Iris pigment epithelial cell (primary cell): ENCODE results near the gene ATG2A.

ENCODE experiments used
- DNase-seq: peaks from one replicate; pipeline ENCODE4 v3.0.0-alpha.2; 2011; ENCODE audit warnings: low read depth

ATG2A gene

DNA sequence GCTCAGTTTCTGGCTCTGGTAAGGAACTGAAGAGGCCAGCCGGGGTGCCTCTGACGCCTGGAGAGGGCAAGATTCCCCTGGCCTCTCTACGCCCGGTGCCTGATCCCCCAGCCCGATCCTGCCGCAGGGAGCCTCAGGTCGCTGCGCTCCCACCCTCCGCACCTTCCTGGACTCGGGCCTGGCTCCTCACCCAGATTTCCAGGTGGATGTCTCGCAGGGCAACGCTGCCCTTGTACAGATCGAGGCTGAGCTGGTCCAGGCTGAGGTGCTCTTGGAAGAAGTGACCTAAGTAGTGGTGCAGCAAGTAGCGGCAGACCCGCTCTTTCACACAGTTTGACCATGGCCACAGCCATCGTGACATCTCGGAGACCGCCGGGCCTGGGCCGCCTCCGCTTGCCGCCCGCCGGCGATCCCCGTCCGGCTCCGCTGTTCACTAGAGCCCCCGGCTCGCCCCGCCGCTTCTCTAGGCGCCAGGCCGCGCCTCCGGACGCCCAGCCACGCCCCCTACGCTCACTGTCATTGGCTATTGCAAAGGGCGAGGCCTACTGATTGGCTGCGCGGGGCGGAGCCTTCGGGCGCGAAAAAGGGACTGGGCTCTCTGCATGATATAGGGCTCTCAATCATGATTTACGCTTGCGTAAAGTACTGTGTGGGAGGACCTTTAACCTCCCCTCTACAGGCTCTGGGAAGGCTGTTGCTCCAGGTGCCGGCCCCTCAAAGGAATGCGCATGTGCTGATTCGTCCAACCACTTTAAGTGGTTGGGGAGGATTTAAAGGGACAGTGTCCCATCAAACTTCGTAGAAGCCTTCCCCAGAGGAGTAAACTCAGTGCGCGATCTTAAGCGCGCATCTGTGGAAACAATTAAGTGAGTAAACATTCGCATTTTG is at the start of gene ATG2A:
ATG2A (minus strand) TSS at position 435 of the 888 bp plus-strand sequence; CDS start at position 361, 74 bp downstream.
- DNase-seq: peak; percentile 100

DNA sequence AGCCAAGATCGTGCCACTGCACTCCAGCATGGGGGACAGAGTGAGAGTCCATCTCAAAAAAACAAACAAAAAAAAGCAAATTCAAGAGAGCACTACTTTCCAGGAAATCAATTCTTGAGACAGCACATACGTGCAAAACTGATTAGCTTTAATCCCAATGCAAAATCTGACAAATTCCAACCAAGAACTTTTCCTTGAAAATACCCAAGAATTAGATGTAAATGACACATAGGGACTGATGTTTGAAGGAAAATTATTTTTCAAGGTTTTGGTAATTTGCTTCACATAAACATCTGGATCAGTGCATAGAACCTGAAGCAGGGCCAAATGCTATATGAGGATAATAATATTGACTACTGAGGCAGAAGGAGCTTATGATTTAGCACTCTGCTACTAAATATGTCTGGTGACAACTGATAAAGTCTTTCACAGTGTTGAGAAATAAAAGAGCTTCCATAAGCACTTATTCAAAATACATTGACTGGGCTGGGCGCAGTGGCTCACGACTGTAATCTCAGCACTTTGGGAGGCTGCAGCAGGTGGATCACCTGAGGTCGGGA is 46.1 kb upstream of the ATG2A start:
- no peak for DNase-seq

DNA sequence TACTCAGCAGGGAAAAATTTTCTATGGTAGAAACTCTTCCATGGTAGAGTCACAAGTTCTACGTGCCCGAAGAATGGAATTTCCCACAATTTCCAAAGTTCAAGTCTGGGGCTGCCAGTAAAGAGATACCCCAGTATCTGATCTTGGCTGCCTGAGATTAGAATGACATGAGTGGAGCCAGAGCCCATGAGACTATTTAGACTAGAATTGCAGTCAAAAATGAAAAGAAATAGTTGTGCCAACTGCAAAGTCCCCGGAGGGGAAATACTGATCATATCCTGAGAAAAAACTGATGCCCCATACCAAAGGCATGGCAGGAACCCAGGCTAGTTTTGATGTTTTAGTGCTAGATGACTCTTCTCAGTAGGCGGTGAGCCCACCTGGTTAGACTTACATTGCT is 43.7 kb upstream of the ATG2A start:
- DNase-seq: no peak

DNA sequence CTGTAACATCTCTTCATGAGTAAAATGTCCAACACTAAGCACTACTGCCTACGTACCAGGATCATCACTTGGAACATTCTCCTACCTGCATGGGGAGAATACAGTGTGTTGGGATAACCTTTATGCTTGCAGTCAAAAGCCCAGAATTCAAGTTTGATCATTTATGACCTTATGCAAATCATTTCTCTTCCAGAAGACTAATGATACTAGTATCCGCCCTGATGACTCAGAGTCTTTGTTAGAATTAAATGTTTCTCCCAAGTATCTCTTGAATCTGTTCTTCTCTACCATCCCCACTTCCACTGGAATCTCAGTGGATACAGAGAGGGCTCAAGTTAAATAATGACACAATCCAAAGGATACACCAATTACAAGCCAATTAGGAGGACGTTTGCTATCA is 42.5 kb upstream of the ATG2A start:
- DNase-seq: no peak

DNA sequence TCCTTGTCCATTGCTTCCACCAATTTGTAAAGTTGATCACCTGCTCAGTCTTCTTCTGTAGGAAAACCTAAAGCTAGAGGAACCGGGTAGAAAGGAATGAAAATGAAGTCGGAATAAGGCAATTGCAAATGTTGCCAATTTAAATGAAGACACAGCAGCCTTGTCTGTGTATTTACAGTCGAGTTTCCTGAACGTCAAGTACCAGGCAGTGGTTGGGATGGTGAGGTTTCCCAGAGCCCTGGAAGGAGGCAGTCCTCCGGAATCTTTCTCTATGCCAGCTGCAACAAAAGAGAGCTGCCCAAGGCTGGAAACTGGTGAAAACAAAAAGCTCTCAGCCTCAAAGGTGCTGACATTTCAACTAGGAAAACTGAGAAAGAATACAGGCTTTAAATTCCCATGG is 37.2 kb upstream of the ATG2A start:
- DNase-seq: no peak

DNA sequence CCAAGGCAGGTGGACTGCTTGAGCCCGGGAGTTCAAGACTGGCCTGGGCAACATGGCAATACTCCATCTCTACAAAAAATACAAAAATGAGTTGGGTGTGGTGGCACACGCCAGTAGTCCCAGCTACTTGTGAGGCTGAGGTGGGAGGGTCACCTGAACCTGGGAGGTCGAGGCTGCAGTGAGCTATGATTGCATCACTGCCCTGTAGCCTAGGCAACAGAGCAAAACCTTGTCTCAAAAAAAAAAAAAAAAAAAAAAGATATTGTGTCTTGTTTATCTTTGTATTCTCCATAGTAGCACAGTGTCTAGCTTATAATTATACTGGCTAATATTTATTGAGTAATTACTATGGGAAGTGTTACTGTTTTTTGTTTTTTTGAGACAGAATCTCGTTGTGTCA is 34.5 kb upstream of the ATG2A start:
- DNase-seq: no peak

DNA sequence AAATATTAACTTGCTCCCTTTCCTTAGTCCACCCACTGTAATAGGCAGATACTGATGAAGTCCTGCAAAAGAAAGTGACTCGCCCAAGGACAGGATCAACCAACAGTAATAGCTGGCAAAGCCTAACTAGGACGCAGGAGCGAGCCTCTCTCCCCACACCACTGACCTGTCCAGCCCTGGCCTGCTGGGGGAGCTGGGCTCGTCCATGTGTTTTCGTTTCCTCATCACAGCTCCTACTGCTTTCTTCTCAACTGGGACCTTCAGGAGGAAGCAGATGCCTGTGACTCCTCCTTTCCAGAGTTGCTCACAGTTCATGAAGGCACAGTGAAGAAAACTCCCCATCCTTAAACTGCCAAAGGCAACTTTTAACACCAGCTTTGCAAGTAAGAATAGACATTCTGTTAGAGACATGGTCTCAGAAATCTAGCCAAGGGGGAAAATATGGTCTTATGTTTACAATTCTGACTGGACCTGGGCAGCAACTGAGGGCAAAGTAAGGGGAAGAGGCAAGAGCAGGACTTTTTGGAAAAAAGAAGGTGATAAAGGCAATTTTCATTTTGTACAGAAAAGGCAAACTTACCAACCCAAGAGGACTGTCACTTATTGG is 30.3 kb upstream of the ATG2A start:
- DNase-seq: peak; percentile 15

DNA sequence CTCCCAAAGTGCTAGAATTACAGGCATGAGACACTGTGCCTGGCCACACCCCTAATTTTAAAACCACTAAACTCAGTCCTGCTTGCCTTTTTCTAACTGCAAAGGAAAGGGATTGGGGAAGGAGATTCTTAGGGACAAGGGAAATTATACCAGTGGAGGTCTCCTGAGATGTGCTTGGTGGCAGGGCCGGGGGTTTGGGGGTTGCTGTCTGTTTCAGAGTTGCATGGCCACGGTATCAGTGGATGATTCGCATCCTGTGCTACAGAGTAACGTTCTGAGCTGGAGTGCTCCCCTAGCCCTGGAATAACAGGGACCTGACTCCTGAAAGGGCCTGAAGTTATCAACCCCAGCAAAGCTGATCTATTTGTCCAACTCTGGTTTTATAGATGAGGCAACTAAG is 19.5 kb upstream of the ATG2A start:
- DNase-seq: no peak

DNA sequence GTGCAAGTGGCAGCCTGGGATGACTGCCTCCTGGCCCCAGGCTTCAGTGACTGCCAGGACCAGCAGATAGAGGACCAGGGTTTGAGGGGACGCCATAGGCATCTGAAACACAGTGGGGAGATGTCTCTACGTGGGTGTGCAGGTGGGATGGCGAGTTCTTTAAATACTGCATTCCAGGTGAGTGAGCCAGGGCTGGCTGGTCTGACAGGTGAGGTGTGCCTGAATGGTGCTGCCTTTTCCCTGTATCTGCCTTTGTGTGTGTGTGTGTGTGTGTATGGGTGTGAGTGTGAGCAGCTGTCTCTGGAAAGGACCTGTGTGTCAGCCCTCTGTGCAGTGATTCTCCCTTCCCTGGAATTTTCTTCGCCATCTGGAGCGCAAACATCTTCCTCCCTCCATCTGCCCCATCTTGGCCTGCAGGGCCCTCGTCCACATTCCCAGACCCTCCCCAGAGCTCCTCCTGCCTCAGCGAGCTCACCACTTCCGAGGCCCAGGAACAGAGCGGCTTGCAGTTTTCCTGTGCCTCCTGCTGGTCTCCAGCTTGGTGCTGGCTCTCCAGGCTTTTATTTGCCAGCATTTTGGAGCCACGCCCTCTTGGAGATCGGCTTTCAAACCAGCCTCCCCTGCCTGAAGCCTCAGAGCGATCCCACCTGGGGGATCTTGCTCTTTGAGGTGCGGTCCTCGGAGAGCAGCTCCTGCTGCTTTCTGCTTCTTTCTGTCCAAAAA is 18.5 kb upstream of the ATG2A start, which contains the start of gene GPHA2:
GPHA2 (minus strand) TSS at position 535 of the 723 bp plus-strand sequence; CDS start at position 102, 433 bp downstream.
- peak; percentile 16 for DNase-seq

DNA sequence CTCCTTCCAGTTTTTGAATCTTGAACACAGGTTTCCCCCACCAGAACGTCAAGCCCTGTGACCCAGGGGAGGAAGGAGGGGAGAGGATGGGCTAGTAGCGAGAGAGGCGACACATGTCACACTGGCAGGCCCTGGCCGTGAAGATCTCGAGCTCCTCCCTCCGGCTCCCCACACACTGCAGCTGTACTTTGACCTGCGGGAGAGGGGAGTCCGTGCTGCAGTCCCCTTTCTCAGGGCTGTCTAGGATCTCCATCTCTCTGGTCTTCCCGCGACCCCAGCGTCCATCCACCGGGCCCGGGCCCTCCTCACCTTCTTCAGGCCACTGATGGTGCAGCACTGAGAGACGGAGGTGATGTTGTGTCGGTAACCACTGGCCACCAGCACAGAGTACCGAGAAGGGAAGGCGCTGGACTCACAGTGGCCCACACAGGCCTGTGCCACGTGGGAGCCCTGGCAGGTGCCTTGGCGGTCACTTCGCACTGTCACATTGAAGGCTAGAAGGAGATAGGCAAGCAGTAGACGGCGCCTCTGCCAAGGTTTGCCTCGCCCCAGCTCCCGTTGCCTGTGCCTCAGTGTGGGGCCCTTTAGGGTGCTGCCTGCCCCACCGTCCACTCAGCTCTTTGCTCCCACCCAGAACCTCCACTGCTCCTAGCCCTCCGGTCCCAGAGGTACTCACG is 17.8 kb upstream of the ATG2A start:
- DNase-seq: no peak

DNA sequence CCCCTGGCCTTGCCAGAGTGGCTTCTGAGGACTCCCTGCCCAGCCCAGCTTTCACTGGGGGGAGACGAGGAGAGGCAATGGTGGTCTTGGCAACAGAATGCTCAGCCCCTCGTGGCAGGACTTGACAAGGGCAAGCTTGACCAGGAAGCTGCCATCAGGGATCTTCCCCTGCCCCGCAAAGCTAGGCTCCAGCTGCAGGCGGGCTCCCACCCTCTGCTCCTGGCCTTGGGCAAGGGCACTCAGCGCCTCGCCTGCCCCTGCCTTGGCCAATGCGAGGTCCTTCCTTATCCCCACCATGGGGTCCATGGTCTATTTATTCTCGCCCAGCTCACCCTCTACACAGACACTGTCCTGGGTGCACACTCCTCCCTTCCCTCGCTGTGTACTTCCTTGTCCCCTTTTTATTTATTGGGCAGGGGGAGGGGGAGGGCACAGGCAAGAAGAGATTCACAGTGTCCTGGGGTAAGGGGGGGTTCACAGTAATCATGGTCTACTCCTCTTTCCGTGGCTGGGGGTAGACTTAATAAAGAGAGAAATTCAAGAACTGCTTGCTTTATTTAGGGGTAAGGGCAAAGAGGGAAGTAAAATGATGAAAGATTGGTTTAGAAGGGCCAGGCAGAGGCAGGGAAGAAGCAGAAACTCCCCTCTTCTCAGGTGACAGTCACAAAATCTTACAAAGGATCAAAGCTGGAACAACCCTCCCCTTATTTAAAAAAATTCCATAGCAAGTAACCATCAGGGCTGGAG is 17.1 kb upstream of the ATG2A start:
- no peak for DNase-seq

DNA sequence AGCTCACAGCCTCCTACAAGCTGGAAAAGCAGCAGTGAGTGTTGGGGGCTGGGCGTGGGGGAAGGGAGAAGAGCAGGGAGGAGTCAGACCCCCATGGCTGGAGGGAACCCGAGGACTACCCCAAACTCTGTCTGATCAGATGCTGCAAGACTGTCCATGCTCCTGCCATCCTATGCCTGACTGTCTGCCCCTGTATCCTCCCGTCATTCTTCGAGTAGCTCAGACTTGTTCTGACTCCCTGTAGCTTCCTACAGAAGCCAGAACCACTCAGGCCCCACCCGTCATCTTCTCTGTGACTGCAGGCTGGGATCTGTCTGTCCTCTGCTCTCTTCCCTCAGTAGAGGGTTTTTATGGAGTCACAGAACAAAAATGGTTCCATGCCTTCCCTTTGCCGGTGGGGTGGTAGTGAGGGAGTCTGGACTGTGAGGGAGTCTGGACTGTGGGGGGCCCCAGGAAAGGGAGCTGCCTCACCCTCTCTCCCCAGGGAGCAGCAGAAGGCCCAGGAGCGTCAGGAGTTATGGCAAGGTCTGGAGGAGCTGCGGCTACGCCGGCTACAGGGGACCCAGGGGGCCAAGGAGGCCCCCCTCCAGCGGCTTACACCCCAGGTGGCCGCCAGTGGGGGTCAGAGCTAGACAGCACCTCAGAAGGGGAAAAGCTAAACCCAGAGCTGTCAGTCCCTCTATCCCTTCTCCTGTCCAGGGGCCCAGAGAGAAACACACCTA is 16.4 kb upstream of the ATG2A start:
- no peak for DNase-seq

DNA sequence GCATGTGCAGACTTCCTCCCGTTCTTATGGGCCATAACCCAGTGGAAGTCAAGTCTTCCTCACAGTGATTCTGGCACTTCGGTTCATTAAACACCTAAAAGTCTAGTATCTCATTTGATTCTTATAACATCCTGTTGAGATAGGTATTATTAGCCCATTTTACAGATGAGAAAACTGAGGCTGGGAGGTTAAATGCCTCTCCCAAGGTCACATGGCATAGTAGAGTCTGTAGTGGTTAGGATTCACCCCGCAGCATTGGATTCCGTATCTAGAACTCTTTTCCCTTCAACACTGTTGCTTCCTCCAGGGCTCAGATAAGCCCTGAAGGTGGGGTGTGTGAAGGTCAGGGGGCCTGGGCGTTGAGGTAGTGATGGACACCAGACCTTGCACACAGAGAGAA is 15.3 kb upstream of the ATG2A start:
- DNase-seq: no peak

DNA sequence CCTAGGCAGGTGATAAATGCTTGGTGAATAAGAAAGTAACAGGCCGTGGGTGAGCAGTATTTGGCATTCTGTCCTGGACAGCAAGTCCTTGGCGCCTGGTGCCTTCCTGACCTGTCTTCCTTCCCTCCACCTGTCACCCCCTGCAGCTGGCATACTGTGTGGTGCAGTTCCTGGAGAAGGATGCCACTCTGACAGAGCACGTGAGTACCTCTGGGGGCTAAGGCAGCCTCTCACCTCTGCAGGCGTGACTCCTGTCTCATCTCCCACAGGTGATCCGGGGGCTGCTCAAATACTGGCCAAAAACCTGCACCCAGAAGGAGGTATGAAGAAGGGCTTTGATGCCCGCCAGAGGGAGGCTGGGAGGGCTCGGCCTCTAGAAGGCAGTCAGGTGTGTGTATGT is 14.3 kb upstream of the ATG2A start:
- no peak for DNase-seq

DNA sequence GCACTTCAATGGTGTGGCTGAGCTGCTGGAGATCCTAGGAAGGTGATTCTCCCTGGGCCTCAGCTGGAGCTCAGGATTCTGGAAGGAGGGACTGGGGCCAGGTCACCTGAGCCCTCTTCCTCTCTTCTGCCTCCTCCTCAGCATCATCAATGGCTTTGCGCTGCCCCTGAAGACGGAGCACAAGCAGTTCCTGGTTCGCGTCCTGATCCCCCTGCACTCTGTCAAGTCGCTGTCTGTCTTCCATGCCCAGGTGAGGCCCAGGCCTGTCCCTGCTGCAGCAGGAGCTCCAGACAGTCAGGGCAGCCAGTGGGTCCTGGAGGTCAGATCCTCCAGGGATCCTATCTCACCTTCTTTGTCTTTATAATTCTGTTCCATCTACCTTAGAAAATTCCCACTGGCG is 13.3 kb upstream of the ATG2A start:
- no peak for DNase-seq

DNA sequence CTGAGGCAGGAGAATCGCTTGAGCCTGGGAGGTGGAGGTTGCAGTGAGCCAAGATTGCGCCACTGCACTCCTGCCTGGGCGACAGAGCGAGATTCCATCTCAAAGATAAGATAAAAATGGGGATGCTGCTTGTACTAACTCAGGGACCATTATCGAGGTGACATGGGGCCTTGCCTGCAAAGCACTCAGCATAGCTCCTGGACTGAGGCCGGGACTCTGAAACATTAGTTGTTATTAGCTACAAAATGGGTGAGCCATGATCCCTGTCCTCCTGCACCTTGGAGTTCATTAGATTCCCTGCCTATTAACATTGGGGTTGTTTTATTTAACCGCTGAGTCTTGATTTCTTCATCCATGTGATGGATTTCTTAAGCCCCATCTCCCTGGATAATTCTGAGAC is 12.6 kb upstream of the ATG2A start:
- DNase-seq: no peak

DNA sequence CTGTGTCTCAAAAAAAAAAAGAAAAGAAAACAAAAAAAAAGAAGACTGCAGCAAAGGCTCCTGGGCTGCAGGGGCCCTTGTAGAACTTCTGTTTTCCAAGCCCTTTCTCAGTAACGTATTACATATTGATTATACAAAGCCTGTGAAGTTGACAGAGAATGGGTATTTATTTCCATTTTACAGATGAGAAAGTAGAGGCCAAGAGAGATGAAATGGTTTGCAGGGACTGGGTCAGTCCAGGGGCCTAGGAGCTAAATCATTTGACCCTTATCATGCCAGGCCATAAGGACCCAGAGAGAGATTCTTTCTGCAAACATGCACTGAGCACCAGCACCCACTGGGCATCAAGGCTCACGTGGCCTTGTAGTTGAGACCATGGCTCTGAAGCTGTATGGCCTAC is 11.9 kb upstream of the ATG2A start:
- no peak for DNase-seq

DNA sequence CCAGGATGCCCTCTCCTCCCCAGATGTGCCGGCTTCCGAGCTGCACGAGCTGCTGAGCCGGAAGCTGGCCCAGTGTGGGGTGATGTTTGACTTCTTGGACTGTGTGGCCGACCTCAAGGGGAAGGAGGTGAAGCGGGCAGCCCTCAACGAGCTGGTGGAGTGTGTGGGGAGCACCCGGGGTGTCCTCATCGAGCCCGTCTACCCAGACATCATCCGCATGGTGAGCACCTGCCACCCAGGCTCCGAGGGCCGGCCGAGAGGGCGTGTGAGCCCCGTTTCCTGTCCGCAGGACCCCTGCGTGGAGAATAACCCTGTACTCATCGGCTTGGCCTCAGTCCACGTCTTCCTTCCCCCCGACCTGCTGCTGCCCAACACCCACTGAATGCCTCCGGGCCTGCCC is 9.7 kb upstream of the ATG2A start:
- no peak for DNase-seq

DNA sequence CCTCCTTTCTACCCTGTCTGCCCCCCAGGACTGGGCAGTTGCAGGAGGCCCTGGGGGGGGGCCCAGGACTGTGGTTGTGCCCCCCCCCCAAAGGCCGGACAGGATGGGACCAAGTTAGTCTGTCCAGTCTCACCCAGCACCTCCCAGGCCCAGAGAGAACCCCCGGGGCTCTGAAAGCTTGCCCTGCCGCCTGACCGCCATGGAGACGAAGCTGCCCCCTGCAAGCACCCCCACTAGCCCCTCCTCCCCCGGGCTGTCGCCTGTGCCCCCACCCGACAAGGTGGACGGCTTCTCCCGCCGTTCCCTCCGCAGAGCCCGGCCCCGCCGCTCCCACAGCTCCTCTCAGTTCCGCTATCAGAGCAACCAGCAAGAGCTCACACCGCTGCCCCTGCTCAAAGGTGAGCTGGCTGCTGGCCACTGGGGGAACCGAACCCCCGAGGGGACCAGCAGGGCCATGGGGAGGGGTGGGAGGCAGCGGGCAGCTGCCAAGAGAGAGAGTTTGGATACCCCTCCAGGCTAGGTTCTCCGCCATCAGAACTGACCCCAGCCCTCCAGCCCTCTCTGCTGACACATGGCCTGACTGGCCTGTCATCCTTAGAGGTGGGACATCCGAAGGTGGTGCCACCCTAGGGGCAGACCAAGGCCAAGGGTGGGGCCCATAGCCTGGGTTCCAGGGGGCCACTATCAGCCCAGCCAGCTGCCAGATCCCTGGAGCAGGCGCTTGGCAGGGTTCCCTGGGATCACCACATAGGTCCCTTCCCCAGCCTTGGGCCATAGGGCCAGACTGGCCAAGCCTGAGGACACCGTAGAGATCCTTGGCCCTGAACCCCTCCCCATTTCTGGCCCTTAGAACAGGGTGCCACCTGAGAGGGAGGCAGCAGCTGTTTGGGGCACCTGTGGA is 8.8 kb upstream of the ATG2A start:
- DNase-seq: no peak

DNA sequence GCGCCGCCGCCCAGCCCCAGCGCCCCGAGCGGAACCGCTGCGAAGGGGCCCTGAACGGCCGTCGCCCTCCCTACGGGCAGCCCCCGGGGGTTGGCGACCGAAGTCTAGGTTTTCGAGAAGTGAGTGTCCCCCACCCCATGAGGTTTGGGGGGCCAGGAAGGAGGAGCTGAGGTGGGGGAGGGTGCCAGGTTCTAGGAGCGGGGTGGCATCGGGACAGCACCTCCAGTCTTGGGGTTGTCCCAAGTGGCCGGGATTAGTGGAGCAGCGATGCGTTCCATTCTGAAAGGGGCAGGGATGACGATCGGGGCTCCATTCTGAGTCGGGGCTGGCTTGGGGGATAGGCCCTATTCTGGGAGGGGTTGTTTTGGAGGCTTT is 7.9 kb upstream of the ATG2A start:
- no peak for DNase-seq
